GM23338 (cell line): Measurements from ENCODE around the gene TRPC4. TPM values are rescaled to one million over a fixed set of nuclear protein-coding genes. Genes with fewer than 3 reads are reported as not detected.

Experiments
- ATAC-seq: fragments of 200-7000 bp; cut with Tn5 transposase; 3 replicates; pipeline ENCODE4 v1.9.1; 2020
- DNase-seq: peaks from one replicate; pipeline ENCODE4 v3.0.0-alpha.2; 2015; ENCODE audit warnings: low spot score
- H2AFZ ChIP-seq: fragments of 200-600 bp; sonication (generic); 2 replicates; pipeline ENCODE4 v1.8.0; 2016; ENCODE audit warnings: antibody characterized with exemption, mild to moderate bottlenecking, moderate library complexity
- H3F3A ChIP-seq: fragments of 200-600 bp; sonication (generic); replicated peaks from 2 replicates; pipeline ENCODE4 v1.8.0; 2017; ENCODE audit warnings: antibody characterized with exemption, mixed run types, low read depth
- H3K27ac ChIP-seq: fragments of 200-600 bp; sonication (generic); 2 replicates; pipeline ENCODE4 v1.6.1; 2016; ENCODE audit warnings: low read depth
- H3K27me3 ChIP-seq: fragments of 200-600 bp; sonication (generic); 2 replicates; pipeline ENCODE4 v1.8.0; 2016; ENCODE audit warnings: mild to moderate bottlenecking, mixed run types, moderate library complexity; ENCODE audit not compliant: insufficient read depth
- H3K36me3 ChIP-seq: fragments of 200-600 bp; sonication (generic); 2 replicates; pipeline ENCODE4 v1.8.0; 2016; ENCODE audit warnings: mild to moderate bottlenecking; ENCODE audit not compliant: insufficient read depth
- H3K4me1 ChIP-seq: fragments of 200-600 bp; sonication (generic); 2 replicates; pipeline ENCODE4 v1.8.0; 2016; ENCODE audit warnings: mild to moderate bottlenecking, moderate library complexity; ENCODE audit not compliant: insufficient read depth
- H3K4me2 ChIP-seq: fragments of 200-600 bp; sonication (generic); 2 replicates; pipeline ENCODE4 v1.7.1; 2017; ENCODE audit warnings: mixed run types
- H3K4me3 ChIP-seq: fragments of 200-600 bp; sonication (generic); 2 replicates; pipeline ENCODE4 v1.6.1; 2016; ENCODE audit warnings: mixed run types
- H3K79me2 ChIP-seq: fragments of 200-600 bp; sonication (generic); replicated peaks from 2 replicates; pipeline ENCODE4 v1.8.0; 2017; ENCODE audit warnings: mild to moderate bottlenecking; ENCODE audit not compliant: insufficient read depth
- H3K9me2 ChIP-seq: fragments of 200-600 bp; sonication (generic); 2 replicates; pipeline ENCODE4 v1.8.0; 2017; ENCODE audit not compliant: insufficient read depth
- H4K20me1 ChIP-seq: fragments of 200-600 bp; sonication (generic); replicated peaks from 2 replicates; pipeline ENCODE4 v1.8.0; 2017; ENCODE audit warnings: mild to moderate bottlenecking; ENCODE audit not compliant: insufficient read depth
- H3K27ac Mint-ChIP-seq: 2 replicates; pipeline ENCODE4 v1.8.0; 2020; ENCODE audit warnings: inconsistent platforms, mild to moderate bottlenecking, moderate library complexity, mixed read lengths
- H3K27me3 Mint-ChIP-seq: 3 replicates; pipeline ENCODE4 v1.8.0; 2022; ENCODE audit warnings: low read depth, mild to moderate bottlenecking, moderate library complexity, mixed read lengths, inconsistent platforms; ENCODE audit not compliant: insufficient read depth, poor library complexity
- H3K36me3 Mint-ChIP-seq: 3 replicates; pipeline ENCODE4 v1.8.0; 2021; ENCODE audit warnings: low read depth, mild to moderate bottlenecking, inconsistent platforms, moderate library complexity, mixed read lengths
- H3K4me1 Mint-ChIP-seq: 3 replicates; pipeline ENCODE4 v1.8.0; 2020; ENCODE audit warnings: mild to moderate bottlenecking, inconsistent platforms, mixed read lengths
- H3K4me3 Mint-ChIP-seq: 3 replicates; pipeline ENCODE4 v1.8.0; 2021; ENCODE audit warnings: moderate library complexity, mild to moderate bottlenecking, inconsistent platforms, mixed read lengths
- H3K9me3 Mint-ChIP-seq: 3 replicates; pipeline ENCODE4 v1.8.0; 2020; ENCODE audit warnings: moderate library complexity, mild to moderate bottlenecking, inconsistent platforms, mixed read lengths
- CREB1 ChIP-seq: fragments of 250-450 bp; sonication (Bioruptor Pico); IDR thresholded peaks from 2 replicates; pipeline ENCODE4 v1.5.0; 2020; ENCODE audit warnings: low read depth, mild to moderate bottlenecking, moderate library complexity
- CTCF ChIP-seq, 2 experiments: fragments of 200-600 bp in 1 of 2; sonication (generic) in 1 of 2; conservative IDR thresholded peaks; 2 replicates each; pipeline versions ENCODE4 v1.5.1 to v1.6.1; 2016 to 2017; ENCODE audit warnings: antibody characterized with exemption in 2 of 2, low read depth in 2 of 2, mild to moderate bottlenecking in 2 of 2, moderate library complexity in 1 of 2
- ETS1 ChIP-seq: IDR thresholded peaks from 2 replicates; pipeline ENCODE4 v1.6.1; 2016; ENCODE audit warnings: antibody characterized with exemption
- EZH2 ChIP-seq: fragments of 200-600 bp; sonication (generic); IDR thresholded peaks from one replicate; pipeline ENCODE4 v1.8.0; 2017; ENCODE audit warnings: antibody characterized with exemption, mild to moderate bottlenecking, low read depth; ENCODE audit not compliant: unreplicated experiment
- EZH2phosphoT487 ChIP-seq: fragments of 200-600 bp; sonication (generic); IDR thresholded peaks from one replicate; pipeline ENCODE4 v1.8.1; 2018; ENCODE audit warnings: antibody characterized with exemption; ENCODE audit not compliant: unreplicated experiment
- JUNB ChIP-seq: IDR thresholded peaks from one replicate; pipeline ENCODE4 v1.6.1; 2016; ENCODE audit warnings: antibody characterized with exemption; ENCODE audit not compliant: unreplicated experiment
- NANOG ChIP-seq: IDR thresholded peaks from 2 replicates; pipeline ENCODE4 v1.6.1; 2016; ENCODE audit warnings: antibody characterized with exemption, borderline replicate concordance
- POLR2AphosphoS5 ChIP-seq: IDR thresholded peaks from 2 replicates; pipeline ENCODE4 v1.6.1; 2016; ENCODE audit warnings: antibody characterized with exemption, low read depth
- REST ChIP-seq: IDR thresholded peaks from one replicate; pipeline ENCODE4 v1.6.1; 2018; ENCODE audit warnings: antibody characterized with exemption; ENCODE audit not compliant: unreplicated experiment
- STAT1 ChIP-seq: IDR thresholded peaks from one replicate; pipeline ENCODE4 v1.6.1; 2016; ENCODE audit warnings: antibody characterized with exemption; ENCODE audit not compliant: unreplicated experiment
- ZNF114 ChIP-seq: fragments of 250-450 bp; sonication (Bioruptor Pico); IDR thresholded peaks from 2 replicates; pipeline ENCODE4 v1.5.0; 2020; ENCODE audit warnings: mild to moderate bottlenecking, moderate library complexity
- ZNF331 ChIP-seq: fragments of 250-450 bp; sonication (Bioruptor Pico); IDR thresholded peaks from 2 replicates; pipeline ENCODE4 v1.5.0; 2020; ENCODE audit warnings: low read depth, mild to moderate bottlenecking, moderate library complexity
- ZNF462 ChIP-seq: fragments of 250-450 bp; sonication (Bioruptor Pico); IDR thresholded peaks from 2 replicates; pipeline ENCODE4 v1.5.0; 2020; ENCODE audit warnings: mild to moderate bottlenecking, moderate library complexity
- polyA plus RNA-seq: library from polyadenylated mRNA; unstranded; fragments of >200 nt; fragmentation: Nextera tagmentation; extraction: Ambion mirVana; gene quantifications from 2 replicates; pipeline ENCODE4 v1.2.1, GENCODE V29; 2016
- total RNA-seq: library from RNA; depleted of rRNA; stranded (reverse); fragments of >200 nt; shearing (Covaris generic); gene quantifications from 2 replicates; pipeline ENCODE4 v1.2.3, GENCODE V29; 2014

The TRPC4 gene
- total and polyA plus RNA-seq, 2 experiments from 2014 or later, result 1.1 to 2.1 TPM

GRCh38 chr13:37681281-37682032, 188.1 kb downstream of the TRPC4 start:
- H3K9me3 Mint-ChIP-seq, result no peaks in the 10 kb centered on the region
- Histone ChIP-seq H3K27ac (no peak overlapping the region), H3K27me3 (no peaks in the 10 kb centered on the region), H3K4me3 (no peak overlapping the region), H3F3A (no peaks in the 10 kb centered on the region), H3K79me2 (no peaks in the 10 kb centered on the region), H3K9me2 (no peaks in the 10 kb centered on the region), H3K4me1 (0 out of 2 replicates have a peak, but pooled peaks cover 4% of the 10 kb centered on the region), H3K36me3 (no peaks in the 10 kb centered on the region), H2AFZ (no peak overlapping the region), H3K4me2 (no peak overlapping the region), H4K20me1 (no peaks in the 10 kb centered on the region)
- no peaks in the 10 kb centered on the region for H3K36me3 Mint-ChIP-seq
- H3K4me3 Mint-ChIP-seq, result no peak overlapping the region
- ATAC-seq, result no peak
- no peak overlapping the region for H3K27ac Mint-ChIP-seq
- H3K27me3 Mint-ChIP-seq, result no peaks in the 10 kb centered on the region
- peaks cover 5% of the 10 kb centered on the region; the same call in 2 of the 3 replicates for H3K4me1 Mint-ChIP-seq
- no peak for TF ChIP-seq POLR2AphosphoS5
- no peak for TF ChIP-seq ZNF331 (CRISPR knock-in tag)
- TF ChIP-seq STAT1, result no peak
- no peak for TF ChIP-seq REST
- TF ChIP-seq EZH2phosphoT487, result no peak
- no peak for TF ChIP-seq ZNF462 (CRISPR knock-in tag)
- TF ChIP-seq JUNB, result no peak
- TF ChIP-seq CREB1, result no peak
- no peak for TF ChIP-seq ETS1
- TF ChIP-seq CTCF (conservative IDR thresholded peaks at IDR 0.05; ENCODE audit: low read depth in 2 of 2), result no peak
- TF ChIP-seq EZH2, result no peak
- no peak for TF ChIP-seq ZNF114 (CRISPR knock-in tag)
- no peak for TF ChIP-seq NANOG
- DNase-seq, result no peak
